CD4-positive, alpha-beta memory T cell (primary cell): ENCODE results near the gene KCNG3. TPM values are rescaled to one million over a fixed set of nuclear protein-coding genes. Genes with fewer than 3 reads are reported as not detected.
"Not testable (repeated sequence)": the region's sequence is repeated elsewhere in the genome, so short reads cannot be mapped to it uniquely, and the experiment has no call there.

ENCODE experiments used
- CTCF ChIA-PET: fragments of 350-600 bp; sonication (Branson Sonifier 250); formaldehyde crosslinking; loops from one replicate; lab custom pipeline; 2021; ENCODE audit warnings: inconsistent platforms; ENCODE audit not compliant: partially characterized antibody; lab: Charles Lee
- POLR2A ChIA-PET: fragments of 350-600 bp; sonication (Branson Sonifier 250); formaldehyde crosslinking; loops from one replicate; lab custom pipeline; 2021; ENCODE audit not compliant: partially characterized antibody; lab: Charles Lee
- DNase-seq, 5 donors: peaks; one replicate each; pipeline versions ENCODE4 v3.0.0 to v3.0.0-alpha.2; 2020 to 2022; ENCODE audit warnings: mixed read lengths in 1 of 5
- H3K27ac ChIP-seq: one replicate; pipeline ENCODE4 v1.7.0; 2013; ENCODE audit warnings: low read depth, low read length
- H3K27me3 ChIP-seq: 2 replicates; pipeline ENCODE4 v1.7.0; 2013; ENCODE audit warnings: mild to moderate bottlenecking, low read length, moderate library complexity; ENCODE audit not compliant: insufficient read depth
- H3K36me3 ChIP-seq: 2 replicates; pipeline ENCODE4 v1.7.0; 2013; ENCODE audit warnings: mild to moderate bottlenecking, low read length, moderate library complexity; ENCODE audit not compliant: insufficient read depth
- H3K4me1 ChIP-seq: 2 replicates; pipeline ENCODE4 v1.7.0; 2013; ENCODE audit warnings: mild to moderate bottlenecking, low read length, moderate library complexity; ENCODE audit not compliant: insufficient read depth
- H3K4me3 ChIP-seq, 2 donors: one replicate each; pipeline ENCODE4 v1.7.0; 2013; ENCODE audit warnings: low read length in 2 of 2, mild to moderate bottlenecking in 1 of 2
- H3K9me3 ChIP-seq, 2 donors: one replicate each; pipeline ENCODE4 v1.7.0; 2013; ENCODE audit warnings: low read length in 2 of 2, control low read depth in 1 of 2; ENCODE audit not compliant: control insufficient read depth in 1 of 2
- H3K27ac Mint-ChIP-seq, 7 donors: one replicate each; pipeline ENCODE4 v1.8.0; 2020 to 2021; ENCODE audit warnings: mixed read lengths in 7 of 7, mild to moderate bottlenecking in 6 of 7, inconsistent platforms in 3 of 7, moderate library complexity in 3 of 7
- H3K27me3 Mint-ChIP-seq, 2 donors: one replicate each; pipeline ENCODE4 v1.8.0; 2020 to 2021; ENCODE audit warnings: mixed read lengths in 2 of 2
- H3K36me3 Mint-ChIP-seq, 2 donors: one replicate each; pipeline ENCODE4 v1.8.0; 2020 to 2021; ENCODE audit warnings: mixed read lengths in 2 of 2, inconsistent platforms in 1 of 2, mild to moderate bottlenecking in 1 of 2
- H3K4me1 Mint-ChIP-seq, 4 donors: one replicate each; pipeline ENCODE4 v1.8.0; 2020 to 2021; ENCODE audit warnings: mixed read lengths in 4 of 4, mild to moderate bottlenecking in 1 of 4
- H3K4me3 Mint-ChIP-seq, 8 donors: one replicate each; pipeline ENCODE4 v1.8.0; 2020 to 2021; ENCODE audit warnings: mixed read lengths in 8 of 8, mild to moderate bottlenecking in 7 of 8, moderate library complexity in 6 of 8, inconsistent platforms in 3 of 8
- H3K9me3 Mint-ChIP-seq, 8 donors: one replicate each; pipeline ENCODE4 v1.8.0; 2020 to 2021; ENCODE audit warnings: mixed read lengths in 8 of 8, mild to moderate bottlenecking in 5 of 8, inconsistent platforms in 3 of 8, moderate library complexity in 1 of 8
- intact Hi-C: fragments of 100-400 bp; cut with micrococcal nuclease; formaldehyde crosslinking; loops from one replicate; pipeline ENCODE4 v1.15.1; 2023
- polyA plus RNA-seq, 2 donors: library from polyadenylated mRNA; unstranded; fragments of 300-500 nt; fragmentation: Illumina TruSeq; gene quantifications; one replicate each; pipeline ENCODE4 v1.2.3, GENCODE V29; 2021
- total RNA-seq, 2 experiments: library from RNA; stranded (reverse); gene quantifications; one replicate each; pipeline ENCODE4 v1.2.3, GENCODE V29; 2021

Gene KCNG3
- total and polyA plus RNA-seq, 4 experiments from 2014 or later, result not detected

- intact Hi-C loops, result no loop called here
- H3K4me1 ChIP-seq, result no peaks in the 10 kb centered on the region
- Mint-ChIP-seq H3K9me3 (peaks cover 2 to 25% (median 19%) of the 10 kb centered on the region in 8 donors), H3K27me3 (peaks cover 0 to 6% of the 10 kb centered on the region in 2 donors), H3K27ac (no peak overlapping the region), H3K36me3 (peaks cover 4 to 8% of the 10 kb centered on the region in 2 donors), H3K4me3 (no peak overlapping the region), H3K4me1 (no peaks in the 10 kb centered on the region)
- H3K27me3 ChIP-seq, result no peaks in the 10 kb centered on the region
- DNase-seq, result no peak
- H3K36me3 ChIP-seq, result no peaks in the 10 kb centered on the region
- no peak overlapping the region for H3K27ac ChIP-seq
- H3K4me3 ChIP-seq, result no peak overlapping the region
- ChIA-PET POLR2A (no interaction called here), CTCF (no interaction called here)
- H3K9me3 ChIP-seq, result no peaks in the 10 kb centered on the region
These were observed 82.9 kb downstream of the KCNG3 start for GRCh38 chr2:42410742-42411514.

- DNase-seq, result no peak
- H3K4me1 Mint-ChIP-seq, result no peaks in the 10 kb centered on the region
- H3K27me3 Mint-ChIP-seq, result peaks cover 0 to 4% of the 10 kb centered on the region in 2 donors
- Histone ChIP-seq H3K27me3 (no peaks in the 10 kb centered on the region), H3K9me3 (no peaks in the 10 kb centered on the region), H3K4me3 (no peak overlapping the region), H3K36me3 (no peaks in the 10 kb centered on the region), H3K4me1 (no peaks in the 10 kb centered on the region), H3K27ac (no peak overlapping the region)
- no peak overlapping the region for H3K27ac Mint-ChIP-seq
- intact Hi-C loops, result no loop called here
- H3K36me3 Mint-ChIP-seq, result no peaks in the 10 kb centered on the region
- no peak overlapping the region for H3K4me3 Mint-ChIP-seq
- peaks cover 0 to 6% (median 0%) of the 10 kb centered on the region in 8 donors for H3K9me3 Mint-ChIP-seq
- CTCF ChIA-PET, result interaction anchor here (0.6 kb wide), 1 partner anchor 24 kb away, joined by 3 read pairs; no protein-coding TSS in a partner anchor
- POLR2A ChIA-PET, result no interaction called here
These were observed 85.8 kb downstream of the KCNG3 start for GRCh38 chr2:42408009-42408408.

GRCh38 chr2:42407476-42407875, 86.3 kb downstream of the KCNG3 start:
- CTCF ChIA-PET, result no interaction called here
- H3K27me3 ChIP-seq, result no peaks in the 10 kb centered on the region
- POLR2A ChIA-PET, result no interaction called here
- H3K4me1 Mint-ChIP-seq, result no peaks in the 10 kb centered on the region
- H3K27me3 Mint-ChIP-seq, result peaks cover 0 to 4% of the 10 kb centered on the region in 2 donors
- H3K36me3 Mint-ChIP-seq, result no peaks in the 10 kb centered on the region
- no peak overlapping the region for H3K27ac ChIP-seq
- H3K9me3 ChIP-seq, result no peaks in the 10 kb centered on the region
- no peaks in the 10 kb centered on the region for H3K4me1 ChIP-seq
- no peaks in the 10 kb centered on the region for H3K36me3 ChIP-seq
- no peak for DNase-seq
- H3K27ac Mint-ChIP-seq, result no peak overlapping the region
- no peak overlapping the region for H3K4me3 Mint-ChIP-seq
- intact Hi-C loops, result no loop called here
- H3K9me3 Mint-ChIP-seq, result peaks cover 0 to 6% (median 0%) of the 10 kb centered on the region in 8 donors
- H3K4me3 ChIP-seq, result no peak overlapping the region

DNA sequence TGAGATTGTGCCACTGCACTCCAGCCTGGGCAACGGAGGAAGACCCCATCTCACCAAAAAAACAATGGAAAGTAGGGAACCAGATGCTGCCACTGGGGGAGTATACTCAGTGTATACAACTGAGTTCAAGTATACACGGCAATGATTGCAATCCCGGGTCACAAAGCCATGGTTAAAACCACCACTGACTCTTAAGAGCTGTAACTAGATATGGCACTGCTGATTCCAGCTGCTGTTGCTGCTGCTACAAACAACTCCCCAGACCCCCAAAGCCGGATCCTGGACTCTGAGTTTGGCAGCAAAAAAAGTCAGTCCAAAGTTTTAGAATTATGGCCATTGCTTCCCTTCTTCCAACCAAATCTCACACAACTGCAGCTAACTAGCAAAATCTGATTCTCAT, 89.1 kb downstream of the KCNG3 start:
- Mint-ChIP-seq H3K4me1 (no peaks in the 10 kb centered on the region), H3K27ac (no peak overlapping the region), H3K9me3 (no peaks in the 10 kb centered on the region), H3K36me3 (no peaks in the 10 kb centered on the region), H3K4me3 (no peak overlapping the region), H3K27me3 (peaks cover 0 to 2% of the 10 kb centered on the region in 2 donors)
- POLR2A ChIA-PET, result interaction anchor here (0.6 kb wide), 1 partner anchor 259 kb away, joined by 3 read pairs; no protein-coding TSS in a partner anchor
- H3K27me3 ChIP-seq, result no peaks in the 10 kb centered on the region
- DNase-seq, result no peak
- H3K4me3 ChIP-seq, result no peak overlapping the region
- H3K9me3 ChIP-seq, result no peaks in the 10 kb centered on the region
- intact Hi-C loops, result no loop called here
- CTCF ChIA-PET, result interaction anchor here (2.4 kb wide), 1 partner anchor 11 kb away, joined by 5 read pairs; no protein-coding TSS in a partner anchor
- H3K27ac ChIP-seq, result no peak overlapping the region
- H3K36me3 ChIP-seq, result no peaks in the 10 kb centered on the region
- no peaks in the 10 kb centered on the region for H3K4me1 ChIP-seq

DNA sequence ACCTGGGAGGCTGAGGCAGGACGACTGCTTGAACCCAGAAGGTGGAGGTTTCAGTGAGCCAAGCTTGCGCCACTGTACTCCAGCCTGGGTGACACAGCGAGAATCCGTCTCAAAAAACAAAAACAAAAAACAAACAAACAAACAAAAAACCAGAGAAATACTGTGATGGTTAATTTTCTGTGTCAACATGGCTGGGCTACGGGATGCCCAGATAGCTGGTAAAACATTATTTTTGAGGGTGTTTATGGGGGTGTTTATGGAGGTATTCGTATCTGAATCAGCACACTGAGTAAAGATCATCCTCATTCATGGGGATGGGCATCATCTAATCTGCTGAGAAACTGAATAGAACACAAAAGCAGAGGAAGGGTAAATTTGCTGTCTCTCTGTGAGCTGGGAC, 92.0 kb downstream of the KCNG3 start:
- Histone ChIP-seq H3K27me3 (no peaks in the 10 kb centered on the region), H3K4me3 (no peak overlapping the region), H3K27ac (no peak overlapping the region), H3K36me3 (no peaks in the 10 kb centered on the region), H3K4me1 (no peaks in the 10 kb centered on the region), H3K9me3 (no peaks in the 10 kb centered on the region)
- POLR2A ChIA-PET, result no interaction called here
- no peaks in the 10 kb centered on the region for H3K36me3 Mint-ChIP-seq
- peaks cover 0 to 4% of the 10 kb centered on the region in 2 donors for H3K27me3 Mint-ChIP-seq
- intact Hi-C loops, result no loop called here
- no peak for DNase-seq
- H3K4me1 Mint-ChIP-seq, result no peaks in the 10 kb centered on the region
- no peak overlapping the region for H3K4me3 Mint-ChIP-seq
- CTCF ChIA-PET, result no interaction called here
- no peak overlapping the region for H3K27ac Mint-ChIP-seq
- no peaks in the 10 kb centered on the region for H3K9me3 Mint-ChIP-seq

GRCh38 chr2:42398052-42398451, 95.7 kb downstream of the KCNG3 start:
- intact Hi-C loops, H3K4me3 Mint-ChIP-seq, H3K4me1 Mint-ChIP-seq, DNase-seq, H3K36me3 ChIP-seq, H3K27ac Mint-ChIP-seq, H3K27ac ChIP-seq, H3K4me3 ChIP-seq, H3K36me3 Mint-ChIP-seq, H3K27me3 Mint-ChIP-seq, CTCF ChIA-PET, POLR2A ChIA-PET, H3K9me3 ChIP-seq, H3K4me1 ChIP-seq, H3K9me3 Mint-ChIP-seq, H3K27me3 ChIP-seq: not testable (repeated sequence)

- POLR2A ChIA-PET, H3K4me3 ChIP-seq, H3K27ac Mint-ChIP-seq, H3K27me3 Mint-ChIP-seq, H3K4me1 ChIP-seq, H3K9me3 Mint-ChIP-seq, H3K27me3 ChIP-seq, intact Hi-C loops, H3K36me3 ChIP-seq, H3K4me1 Mint-ChIP-seq, H3K9me3 ChIP-seq, H3K36me3 Mint-ChIP-seq, H3K27ac ChIP-seq, DNase-seq, H3K4me3 Mint-ChIP-seq: not testable (repeated sequence)
- CTCF ChIA-PET, result interaction anchor here (1.6 to 1.7 kb wide), 2 partner anchors 11 to 19 kb away, joined by 5 read pairs; no protein-coding TSS in a partner anchor
These were observed 100.5 kb downstream of the KCNG3 start for GRCh38 chr2:42393320-42393719.
